Measurements from ENCODE around the gene LMF1.

Gene LMF1

GRCh38 chr16:988471-989353, 17.9 kb upstream of the LMF1 start:
- in situ Hi-C loops (cut with HindIII; ENCODE audit: low pct_ligation_motif_present, low pct_unique_long_range_greater_than_20kb, low sequenced_read_pairs), result loop anchor here (5.0 to 25.0 kb wide), 2 partner anchors 49 to 151 kb away; no protein-coding TSS in a partner anchor
- no peak for DNase-seq

- in situ Hi-C loops (cut with HindIII; ENCODE audit: low pct_ligation_motif_present, low pct_unique_long_range_greater_than_20kb, low sequenced_read_pairs), result loop anchor here (5.0 to 25.0 kb wide), 2 partner anchors 49 to 151 kb away; no protein-coding TSS in a partner anchor
- no peak for DNase-seq
These were observed 17.1 kb upstream of the LMF1 start for GRCh38 chr16:987906-988305.

- DNase-seq, result no peak
- in situ Hi-C loops (cut with HindIII; ENCODE audit: low pct_ligation_motif_present, low pct_unique_long_range_greater_than_20kb, low sequenced_read_pairs), result loop anchor here (5.0 to 25.0 kb wide), 2 partner anchors 50 to 150 kb away; no protein-coding TSS in a partner anchor
These were observed 16.3 kb upstream of the LMF1 start for GRCh38 chr16:986925-987582.

- DNase-seq, result no peak
- in situ Hi-C loops (cut with HindIII; ENCODE audit: low pct_ligation_motif_present, low pct_unique_long_range_greater_than_20kb, low sequenced_read_pairs), result loop anchor here (5.0 to 25.0 kb wide), 2 partner anchors 51 to 149 kb away; no protein-coding TSS in a partner anchor
These were observed 15.6 kb upstream of the LMF1 start for GRCh38 chr16:986411-986810.

GRCh38 chr16:985646-986400, 15.0 kb upstream of the LMF1 start:
- in situ Hi-C loops (cut with HindIII; ENCODE audit: low pct_ligation_motif_present, low pct_unique_long_range_greater_than_20kb, low sequenced_read_pairs), result loop anchor here (5.0 to 25.0 kb wide), 2 partner anchors 51 to 149 kb away; no protein-coding TSS in a partner anchor
- DNase-seq, result no peak

GRCh38 chr16:984736-985636, 14.2 kb upstream of the LMF1 start:
- DNase-seq, result no peak
- in situ Hi-C loops (cut with HindIII; ENCODE audit: low pct_ligation_motif_present, low pct_unique_long_range_greater_than_20kb, low sequenced_read_pairs), result loop anchor here (5.0 to 25.0 kb wide), 2 partner anchors 52 to 148 kb away; no protein-coding TSS in a partner anchor

GRCh38 chr16:984121-984694, 13.4 kb upstream of the LMF1 start:
- DNase-seq, result no peak
- in situ Hi-C loops (cut with HindIII; ENCODE audit: low pct_ligation_motif_present, low pct_unique_long_range_greater_than_20kb, low sequenced_read_pairs), result loop anchor here (25.0 kb wide), 1 partner anchor 147 kb away; no protein-coding TSS in a partner anchor

- DNase-seq, result no peak
- in situ Hi-C loops (cut with HindIII; ENCODE audit: low pct_ligation_motif_present, low pct_unique_long_range_greater_than_20kb, low sequenced_read_pairs), result loop anchor here (25.0 kb wide), 1 partner anchor 146 kb away; no protein-coding TSS in a partner anchor
These were observed 12.6 kb upstream of the LMF1 start for GRCh38 chr16:983044-984030.

GRCh38 chr16:982145-983043, 11.6 kb upstream of the LMF1 start:
- in situ Hi-C loops (cut with HindIII; ENCODE audit: low pct_ligation_motif_present, low pct_unique_long_range_greater_than_20kb, low sequenced_read_pairs), result loop anchor here (25.0 kb wide), 1 partner anchor 145 kb away; no protein-coding TSS in a partner anchor
- no peak for DNase-seq

- in situ Hi-C loops (cut with HindIII; ENCODE audit: low pct_ligation_motif_present, low pct_unique_long_range_greater_than_20kb, low sequenced_read_pairs), result loop anchor here (25.0 kb wide), 1 partner anchor 144 kb away; no protein-coding TSS in a partner anchor
- DNase-seq, result no peak
These were observed 10.9 kb upstream of the LMF1 start, which contains the start of gene SOX8 for GRCh38 chr16:981695-982144. Gene SOX8 (plus strand): TSS chr16:981770. CDS start chr16:981923, 153 bp downstream.

GRCh38 chr16:980595-980854, 9.7 kb upstream of the LMF1 start:
- no peak for DNase-seq
- in situ Hi-C loops (cut with HindIII; ENCODE audit: low pct_ligation_motif_present, low pct_unique_long_range_greater_than_20kb, low sequenced_read_pairs), result loop anchor here (25.0 kb wide), 1 partner anchor 143 kb away; no protein-coding TSS in a partner anchor

- no peak for DNase-seq
These were observed 9.2 kb upstream of the LMF1 start for GRCh38 chr16:979859-980594.

GRCh38 chr16:979147-979546, 8.4 kb upstream of the LMF1 start:
- DNase-seq, result no peak
- in situ Hi-C loops (cut with HindIII; ENCODE audit: low pct_ligation_motif_present, low pct_unique_long_range_greater_than_20kb, low sequenced_read_pairs), result loop anchor here (25.0 kb wide), 1 partner anchor 142 kb away; no protein-coding TSS in a partner anchor

More at GRCh38 chr16:979859-980594, 9.2 kb upstream of the LMF1 start:
- in situ Hi-C loops (cut with HindIII; ENCODE audit: low pct_ligation_motif_present, low pct_unique_long_range_greater_than_20kb, low sequenced_read_pairs), result loop anchor here (25.0 kb wide), 1 partner anchor 143 kb away; no protein-coding TSS in a partner anchor

- DNase-seq, result no peak
- in situ Hi-C loops (cut with HindIII; ENCODE audit: low pct_ligation_motif_present, low pct_unique_long_range_greater_than_20kb, low sequenced_read_pairs), result loop anchor here (25.0 kb wide), 1 partner anchor 141 kb away; no protein-coding TSS in a partner anchor
These were observed 7.6 kb upstream of the LMF1 start for GRCh38 chr16:978403-978802.
